H1 (cell line): ENCODE measurements around the gene TMEM212. TPM values are rescaled to one million over a fixed set of nuclear protein-coding genes. Genes with fewer than 3 reads are reported as not detected.

ENCODE experiments used
- BACH1 ChIP-seq: IDR thresholded peaks from 2 replicates; pipeline ENCODE4 v1.6.1; 2012; ENCODE audit warnings: low read length, improper control_type of control experiment
- CBX8 ChIP-seq: fragments of 300-800, 300-1000 bp; sonication (generic); IDR thresholded peaks from 2 replicates; pipeline ENCODE4 v1.7.1; 2016; ENCODE audit warnings: low read depth, low read length, borderline replicate concordance
- PHF8 ChIP-seq: fragments of 200-600 bp; sonication (generic); conservative IDR thresholded peaks from 2 replicates; pipeline ENCODE4 v1.7.1; 2012; ENCODE audit warnings: low read depth, mild to moderate bottlenecking, inconsistent platforms, low read length, moderate library complexity
- SIX5 ChIP-seq: IDR thresholded peaks from 2 replicates; pipeline ENCODE4 v1.6.1; 2011; ENCODE audit warnings: mild to moderate bottlenecking, low read depth, low read length
- SP2 ChIP-seq: IDR thresholded peaks from 2 replicates; pipeline ENCODE4 v1.6.1; 2012; ENCODE audit warnings: mild to moderate bottlenecking, low read length, inconsistent platforms
- TAF1 ChIP-seq: IDR thresholded peaks from 2 replicates; pipeline ENCODE4 v1.6.1; 2011; ENCODE audit warnings: mild to moderate bottlenecking, low read depth, low read length
- USF2 ChIP-seq: IDR thresholded peaks from 2 replicates; pipeline ENCODE4 v1.6.1; 2011; ENCODE audit warnings: low read length, improper control_type of control experiment
- polyA plus RNA-seq, 7 experiments: library from polyadenylated mRNA; depleted of rRNA in 3 of 7; stranded (reverse) in 5 of 7; unstranded in 2 of 7; fragments of >200 nt in 5 of 7; fragments of 200-250 nt in 2 of 7; gene quantifications; 1 replicate in 5 of 7; 2 replicates in 1 of 7; 4 replicates in 1 of 7; pipeline versions ENCODE4 v1.2.1 to v1.2.3, GENCODE V29; 2011 to 2013; ENCODE audit warnings: missing spikeins in 2 of 7, mixed read lengths in 2 of 7
- total RNA-seq: library from RNA; stranded (reverse); fragmentation: NEBNext Ultra II Directional; extraction: Animal tissue kit (Norgen Biotek cat#: 25700); gene quantifications from 2 replicates; pipeline ENCODE4 v1.2.1, GENCODE V29; 2021

The TMEM212 gene
- total and polyA plus RNA-seq, 2 of the 8 experiments (the other 6 are each of a cell fraction or from before 2014, with no cell fraction given) = not detected

GRCh38 chr3:171837698-171838097 lies 5.5 kb upstream of the TMEM212 start (continued):
- TF ChIP-seq PHF8 (no peak), TAF1 (no peak), SIX5 (no peak), USF2 (no peak), BACH1 (no peak), CBX8 (no peak), SP2 (no peak)
